ENCODE data around the gene RNF19B. TPM values are rescaled to one million over a fixed set of nuclear protein-coding genes. Genes with fewer than 3 reads are reported as not detected.

The RNF19B gene
- total RNA-seq, 1 experiment from 2014 or later: 22.5 TPM

DNA sequence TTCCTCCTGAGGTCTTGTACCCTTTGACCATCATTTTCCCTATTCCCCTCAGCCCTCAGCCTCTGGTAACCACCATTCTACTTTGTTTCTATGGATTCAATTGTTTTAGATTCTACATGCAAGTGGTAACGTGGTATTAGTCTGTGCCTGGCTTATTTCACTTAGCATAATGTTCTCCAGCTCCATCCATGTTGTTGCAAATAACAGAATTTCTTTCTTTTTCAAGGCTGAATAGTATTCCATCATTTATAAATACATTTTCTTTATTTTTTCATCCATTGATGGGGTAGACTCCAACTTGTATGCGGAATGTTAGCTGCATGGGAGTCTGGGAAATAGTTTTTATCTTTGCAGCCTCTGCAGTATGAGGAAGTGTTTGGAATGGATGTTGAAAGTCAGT lies 37.2 kb downstream of the RNF19B start:
- no peaks in the 10 kb centered on the region for H3K79me2 ChIP-seq (ENCODE audit: insufficient read depth, low read length)
- no peak for DNase-seq (ENCODE audit: low read depth, low spot score)
- H3K36me3 ChIP-seq (ENCODE audit: control insufficient read depth in 1 of 2, insufficient read depth in 2 of 2, low read length in 2 of 2): no peaks in the 10 kb centered on the region
- no peak overlapping the region for H3K27ac ChIP-seq (ENCODE audit: low read depth, low read length)
- no peak overlapping the region for H3K4me2 ChIP-seq (ENCODE audit: low read length)
- ChIA-PET RAD21 (ENCODE audit: low non-redundant PET in 1 of 2, low total read pairs in 2 of 2, uncharacterized antibody in 2 of 2, unreplicated experiment in 2 of 2) (no interaction called here), CTCF (no interaction called here), POLR2A (no interaction called here)
- H3K27me3 ChIP-seq (ENCODE audit: insufficient read depth, low read length): no peaks in the 10 kb centered on the region
- no peaks in the 10 kb centered on the region for H4K20me1 ChIP-seq (ENCODE audit: insufficient read depth)
- no peak overlapping the region for H2AFZ ChIP-seq (ENCODE audit: low read depth, low read length, poor library complexity, severe bottlenecking)
- H3K4me1 ChIP-seq (ENCODE audit: control insufficient read depth in 1 of 2, insufficient read depth in 2 of 2, low read length in 2 of 2): no peaks in the 10 kb centered on the region
- H3K4me3 ChIP-seq (replicated peaks in 1 of 2; ENCODE audit: low read depth in 1 of 2, low read length in 2 of 2): no peak overlapping the region
- ATAC-seq: no peak
- TF ChIP-seq POLR2A (IDR thresholded peaks at IDR 0.05; ENCODE audit: borderline replicate concordance, extremely low read depth, insufficient read depth, insufficient read length) (no peak), SRF (IDR thresholded peaks at IDR 0.05; ENCODE audit: low read depth) (no peak), REST (IDR thresholded peaks at IDR 0.05; ENCODE audit: low read depth) (no peak), ZFX (IDR thresholded peaks at IDR 0.05) (no peak), CBX3 (IDR thresholded peaks at IDR 0.05; ENCODE audit: low read depth) (no peak), SIN3A (IDR thresholded peaks at IDR 0.05; ENCODE audit: low read depth) (no peak), RAD21 (IDR thresholded peaks at IDR 0.05; ENCODE audit: low read depth) (no peak), JUND (IDR thresholded peaks at IDR 0.05) (no peak), YY1 (IDR thresholded peaks at IDR 0.05; ENCODE audit: extremely low read depth, insufficient replicate concordance, low read depth, low read length) (no peak), EZH2 (IDR thresholded peaks at IDR 0.05) (no peak), SP1 (IDR thresholded peaks at IDR 0.05; ENCODE audit: low read depth) (no peak), CTCF (IDR thresholded peaks at IDR 0.05 in 2 of 3, conservative IDR thresholded peaks at IDR 0.05 in 1 of 3; ENCODE audit: borderline replicate concordance in 1 of 3, insufficient read depth in 1 of 3, low read depth in 2 of 3, low read length in 2 of 3) (no peak), ELF1 (IDR thresholded peaks at IDR 0.05; ENCODE audit: borderline replicate concordance, low read depth) (no peak), FOSL1 (IDR thresholded peaks at IDR 0.05; ENCODE audit: low read depth) (no peak)
- TF ChIP-seq, protein P1, sequence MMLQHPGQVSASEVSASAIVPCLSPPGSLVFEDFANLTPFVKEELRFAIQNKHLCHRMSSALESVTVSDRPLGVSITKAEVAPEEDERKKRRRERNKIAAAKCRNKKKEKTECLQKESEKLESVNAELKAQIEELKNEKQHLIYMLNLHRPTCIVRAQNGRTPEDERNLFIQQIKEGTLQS (IDR thresholded peaks at IDR 0.05): no peak
- TF ChIP-seq, protein P2, sequence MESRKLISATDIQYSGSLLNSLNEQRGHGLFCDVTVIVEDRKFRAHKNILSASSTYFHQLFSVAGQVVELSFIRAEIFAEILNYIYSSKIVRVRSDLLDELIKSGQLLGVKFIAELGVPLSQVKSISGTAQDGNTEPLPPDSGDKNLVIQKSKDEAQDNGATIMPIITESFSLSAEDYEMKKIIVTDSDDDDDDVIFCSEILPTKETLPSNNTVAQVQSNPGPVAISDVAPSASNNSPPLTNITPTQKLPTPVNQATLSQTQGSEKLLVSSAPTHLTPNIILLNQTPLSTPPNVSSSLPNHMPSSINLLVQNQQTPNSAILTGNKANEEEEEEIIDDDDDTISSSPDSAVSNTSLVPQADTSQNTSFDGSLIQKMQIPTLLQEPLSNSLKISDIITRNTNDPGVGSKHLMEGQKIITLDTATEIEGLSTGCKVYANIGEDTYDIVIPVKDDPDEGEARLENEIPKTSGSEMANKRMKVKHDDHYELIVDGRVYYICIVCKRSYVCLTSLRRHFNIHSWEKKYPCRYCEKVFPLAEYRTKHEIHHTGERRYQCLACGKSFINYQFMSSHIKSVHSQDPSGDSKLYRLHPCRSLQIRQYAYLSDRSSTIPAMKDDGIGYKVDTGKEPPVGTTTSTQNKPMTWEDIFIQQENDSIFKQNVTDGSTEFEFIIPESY (IDR thresholded peaks at IDR 0.05; ENCODE audit: extremely low read depth, insufficient replicate concordance, low read length): no peak
- BruUV-seq (replicated peaks): no TSS peak
- no peak overlapping the region for H3K9ac ChIP-seq (ENCODE audit: low read length)
- no peaks in the 10 kb centered on the region for H3K9me3 ChIP-seq (ENCODE audit: control insufficient read depth in 1 of 2, insufficient read depth in 1 of 2, low read depth in 1 of 2, low read length in 2 of 2)
- intact Hi-C loops (cut with micrococcal nuclease): no loop called here
- H3K9me2 ChIP-seq (ENCODE audit: insufficient read depth): no peaks in the 10 kb centered on the region

Measured in HCT116 (cell line).